Thoracic aorta (tissue), 2 donors: Measurements from ENCODE around the gene SEPTIN12. TPM values are rescaled to one million over a fixed set of nuclear protein-coding genes. Genes with fewer than 3 reads are reported as not detected.
A peak's percentile ranks its signal among the peaks of the same experiment; 100 is the strongest.

Experiments used
- ATAC-seq: fragments of 150-250 bp; one replicate; pipeline ENCODE4 v1.8.0; 2017; ENCODE audit warnings: low read depth; ENCODE audit not compliant: insufficient number of reproducible peaks, low FRiP score
- DNase-seq: peaks from one replicate; pipeline ENCODE4 v3.0.0-alpha.2; 2020; ENCODE audit warnings: low spot score
- H3K27ac ChIP-seq, 2 donors: fragments of 200-600 bp; sonication (generic); 1 replicate in 1 of 2; 2 replicates in 1 of 2; pipeline ENCODE4 v1.5.1; 2016; ENCODE audit warnings: mild to moderate bottlenecking in 2 of 2, moderate library complexity in 2 of 2
- H3K27me3 ChIP-seq: fragments of 200-600 bp; sonication (generic); replicated peaks from 2 replicates; pipeline ENCODE4 v1.6.0; 2016; ENCODE audit warnings: mild to moderate bottlenecking; ENCODE audit not compliant: insufficient read depth
- H3K36me3 ChIP-seq: fragments of 200-600 bp; sonication (generic); one replicate; pipeline ENCODE4 v1.5.1; 2016
- H3K4me1 ChIP-seq, 2 donors: fragments of 200-600 bp; sonication (generic); 1 replicate in 1 of 2; 2 replicates in 1 of 2; pipeline versions ENCODE4 v1.5.1 to v1.6.0; 2016; ENCODE audit warnings: low read depth in 2 of 2, mild to moderate bottlenecking in 1 of 2; ENCODE audit not compliant: control insufficient read depth in 1 of 2
- H3K4me3 ChIP-seq: fragments of 200-600 bp; sonication (generic); 2 replicates; pipeline ENCODE4 v1.5.1; 2016; ENCODE audit warnings: mild to moderate bottlenecking
- H3K9me3 ChIP-seq: fragments of 200-600 bp; sonication (generic); 2 replicates; pipeline ENCODE4 v1.5.1; 2016
- total RNA-seq, 2 donors: library from RNA; depleted of rRNA; stranded (reverse); fragments of >200 nt; gene quantifications; one replicate each; pipeline versions ENCODE4 v1.1.0 to v1.2.3, GENCODE V29; 2016
- TF ChIP-seq, protein P1 (sequence below): fragments of 200-600 bp; sonication (generic); IDR thresholded peaks from one replicate; pipeline ENCODE4 v1.5.1; 2019; ENCODE audit warnings: antibody characterized with exemption

Gene SEPTIN12
- total RNA-seq, 2 donors from 2014 or later, result not detected

DNA sequence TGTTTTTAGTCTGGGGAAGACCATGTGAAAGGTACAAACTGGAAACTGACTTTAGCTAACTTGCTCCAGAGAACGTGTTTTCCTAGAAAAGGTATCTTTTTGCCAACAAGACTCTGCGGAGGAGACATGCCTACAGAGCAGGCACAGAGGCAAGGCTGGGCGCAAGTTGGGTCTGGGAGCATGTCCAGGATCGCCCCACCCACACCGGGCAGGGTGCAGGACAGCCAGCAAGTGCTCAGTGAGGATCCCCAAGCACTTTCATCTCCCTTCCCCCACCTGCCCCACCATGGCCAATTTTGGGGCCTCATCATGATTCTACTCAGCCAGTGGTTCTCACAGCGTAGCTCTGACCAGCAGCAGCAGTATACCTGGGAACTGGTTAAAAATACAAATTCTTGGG lies 32.5 kb upstream of the SEPTIN12 start:
- Histone ChIP-seq H3K4me3 (no peak overlapping the region), H3K27ac (no peak overlapping the region), H3K27me3 (no peaks in the 10 kb centered on the region), H3K4me1 (no peaks in the 10 kb centered on the region), H3K9me3 (no peaks in the 10 kb centered on the region), H3K36me3 (peaks cover 66% of the 10 kb centered on the region)
- ATAC-seq, result no peak
- TF ChIP-seq, protein P1, sequence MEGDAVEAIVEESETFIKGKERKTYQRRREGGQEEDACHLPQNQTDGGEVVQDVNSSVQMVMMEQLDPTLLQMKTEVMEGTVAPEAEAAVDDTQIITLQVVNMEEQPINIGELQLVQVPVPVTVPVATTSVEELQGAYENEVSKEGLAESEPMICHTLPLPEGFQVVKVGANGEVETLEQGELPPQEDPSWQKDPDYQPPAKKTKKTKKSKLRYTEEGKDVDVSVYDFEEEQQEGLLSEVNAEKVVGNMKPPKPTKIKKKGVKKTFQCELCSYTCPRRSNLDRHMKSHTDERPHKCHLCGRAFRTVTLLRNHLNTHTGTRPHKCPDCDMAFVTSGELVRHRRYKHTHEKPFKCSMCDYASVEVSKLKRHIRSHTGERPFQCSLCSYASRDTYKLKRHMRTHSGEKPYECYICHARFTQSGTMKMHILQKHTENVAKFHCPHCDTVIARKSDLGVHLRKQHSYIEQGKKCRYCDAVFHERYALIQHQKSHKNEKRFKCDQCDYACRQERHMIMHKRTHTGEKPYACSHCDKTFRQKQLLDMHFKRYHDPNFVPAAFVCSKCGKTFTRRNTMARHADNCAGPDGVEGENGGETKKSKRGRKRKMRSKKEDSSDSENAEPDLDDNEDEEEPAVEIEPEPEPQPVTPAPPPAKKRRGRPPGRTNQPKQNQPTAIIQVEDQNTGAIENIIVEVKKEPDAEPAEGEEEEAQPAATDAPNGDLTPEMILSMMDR, result no peak
- DNase-seq, result no peak

DNA sequence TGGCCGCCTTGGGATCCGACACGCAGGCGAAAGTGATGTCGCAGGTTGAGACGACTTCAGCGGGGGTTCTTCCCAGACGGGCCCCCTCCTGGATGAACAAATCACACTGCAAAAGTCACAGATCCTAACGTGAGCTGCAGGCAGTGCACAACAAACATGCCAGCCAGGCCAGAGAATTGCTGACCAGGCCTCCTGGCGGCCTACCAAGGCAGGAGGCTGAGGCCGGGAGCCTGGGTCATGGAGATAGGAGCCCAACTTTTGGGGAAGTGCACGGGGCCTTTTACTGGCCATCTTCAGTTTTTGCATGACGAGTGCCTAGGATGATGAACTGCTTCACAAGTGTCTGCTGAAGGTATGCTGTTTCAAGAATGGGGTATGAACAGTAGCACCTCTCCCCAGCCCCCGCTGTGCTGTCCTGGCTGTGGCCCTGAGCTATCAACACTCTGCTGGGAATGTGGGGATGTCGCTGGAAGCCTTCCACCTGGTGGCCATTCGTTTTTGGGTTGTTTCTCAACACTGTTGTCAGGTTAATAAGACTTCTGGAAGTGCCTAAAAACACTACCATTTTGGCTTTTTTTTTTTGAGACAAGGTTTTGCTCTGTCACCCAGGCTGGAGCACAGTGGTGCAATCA lies 26.5 kb upstream of the SEPTIN12 start:
- Histone ChIP-seq H3K27ac (peak overlapping the region; percentile 22 to 43), H3K27me3 (no peaks in the 10 kb centered on the region), H3K9me3 (no peaks in the 10 kb centered on the region), H3K4me1 (peaks cover 0 to 17% of the 10 kb centered on the region in 2 donors), H3K4me3 (no peak overlapping the region), H3K36me3 (peaks cover 63% of the 10 kb centered on the region)
- no peak for ATAC-seq
- TF ChIP-seq, protein P1, result no peak
- no peak for DNase-seq

DNA sequence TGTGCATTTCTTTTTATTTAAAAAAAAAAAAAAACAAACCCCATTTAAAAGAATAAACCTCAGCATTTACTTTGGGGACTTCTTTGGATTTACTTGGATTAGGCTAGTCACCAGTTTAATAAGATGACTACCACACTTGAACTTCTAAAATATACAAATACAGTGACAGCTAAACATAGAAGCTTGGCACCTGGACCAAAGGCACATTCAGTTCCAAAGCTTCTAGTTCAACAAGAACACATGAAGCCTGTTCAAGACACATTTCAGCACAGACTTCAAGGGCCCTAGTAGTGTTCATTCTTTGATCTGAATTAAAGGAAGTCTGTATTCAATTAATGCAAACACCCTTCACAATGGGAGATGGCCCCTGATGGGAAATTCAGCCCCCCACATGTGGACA lies 25.9 kb upstream of the SEPTIN12 start:
- DNase-seq (no peak), ATAC-seq (no peak)
- Histone ChIP-seq H3K4me3 (no peak overlapping the region), H3K27ac (peak overlapping the region; percentile 22 to 43), H3K27me3 (no peaks in the 10 kb centered on the region), H3K9me3 (no peaks in the 10 kb centered on the region), H3K36me3 (peaks cover 66% of the 10 kb centered on the region), H3K4me1 (peaks cover 0 to 17% of the 10 kb centered on the region in 2 donors)
- TF ChIP-seq, protein P1, result no peak

DNA sequence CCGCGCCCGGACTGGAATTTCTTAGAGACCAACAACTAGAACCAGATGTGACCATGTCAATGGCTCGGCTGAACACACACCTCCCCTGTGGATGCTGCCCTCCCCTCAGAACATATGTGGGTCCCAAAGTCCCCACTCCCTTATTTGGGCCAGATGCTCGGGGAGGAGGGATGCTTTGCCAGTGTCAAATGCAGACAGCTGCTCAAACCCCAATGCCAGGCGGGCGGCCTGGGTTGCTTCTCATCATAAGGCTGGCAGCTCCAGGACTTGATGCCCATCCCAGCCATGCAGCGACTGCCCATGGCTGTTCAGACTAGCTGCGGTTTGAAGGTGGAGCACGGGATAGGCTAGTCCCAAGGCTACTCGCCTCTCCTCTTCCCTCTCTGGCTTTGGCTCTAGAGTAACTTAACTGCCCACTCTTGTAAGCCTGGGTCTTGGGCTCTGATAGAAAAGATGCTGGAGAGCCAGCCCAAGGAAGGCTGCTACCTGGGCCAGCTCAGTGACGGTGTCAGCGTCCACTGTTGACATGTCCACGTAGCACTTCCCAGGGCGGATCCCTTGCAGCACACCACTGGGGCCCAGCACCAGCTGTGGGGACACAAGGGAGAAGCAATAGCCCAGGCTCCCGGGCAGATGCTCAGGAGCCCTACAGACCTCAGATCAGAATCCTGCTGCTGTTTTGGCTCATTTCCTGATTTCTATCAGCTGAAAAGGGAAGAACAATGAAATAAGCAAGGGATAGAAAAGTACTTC lies 25.3 kb upstream of the SEPTIN12 start:
- ATAC-seq (no peak), DNase-seq (no peak)
- TF ChIP-seq, protein P1, result no peak
- H3K4me1 ChIP-seq, result peaks cover 0 to 17% of the 10 kb centered on the region in 2 donors
- no peak overlapping the region for H3K4me3 ChIP-seq
- peak overlapping the region in 1 of 2 donors; percentile 43 for H3K27ac ChIP-seq
- H3K36me3 ChIP-seq, result peaks cover 70% of the 10 kb centered on the region
- H3K27me3 ChIP-seq, result no peaks in the 10 kb centered on the region
- no peaks in the 10 kb centered on the region for H3K9me3 ChIP-seq

DNA sequence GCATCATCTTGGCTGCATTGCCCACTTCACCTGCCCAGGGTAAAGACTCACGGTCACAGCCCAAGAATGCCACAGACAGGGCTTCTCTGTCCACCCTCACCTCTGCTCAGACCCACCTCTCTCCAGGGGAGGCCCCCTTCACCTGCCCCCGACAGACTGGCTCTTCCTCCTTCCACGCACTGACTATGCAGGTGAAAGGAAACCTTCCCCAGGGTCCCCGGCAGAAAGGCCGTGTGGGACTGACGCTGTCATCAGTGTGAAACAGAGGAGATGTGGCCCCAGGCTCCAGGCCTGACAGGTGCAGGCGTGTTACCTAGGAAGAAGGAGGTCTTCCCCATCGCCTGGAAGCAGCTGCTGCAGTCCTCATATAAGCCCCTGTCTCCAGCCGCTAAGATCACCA lies 23.6 kb upstream of the SEPTIN12 start:
- Histone ChIP-seq H3K4me1 (peaks cover 0 to 17% of the 10 kb centered on the region in 2 donors), H3K4me3 (no peak overlapping the region), H3K27ac (no peak overlapping the region), H3K36me3 (peaks cover 55% of the 10 kb centered on the region), H3K27me3 (no peaks in the 10 kb centered on the region), H3K9me3 (no peaks in the 10 kb centered on the region)
- ATAC-seq (no peak), DNase-seq (no peak)
- TF ChIP-seq, protein P1, result no peak
